GM23338 (cell line): Measurements from ENCODE around the gene ERMP1. TPM values are rescaled to one million over a fixed set of nuclear protein-coding genes. Genes with fewer than 3 reads are reported as not detected.

Experiments used
- ATAC-seq: fragments of 200-7000 bp; cut with Tn5 transposase; 3 replicates; pipeline ENCODE4 v1.9.1; 2020
- DNase-seq: peaks from one replicate; pipeline ENCODE4 v3.0.0-alpha.2; 2015; ENCODE audit warnings: low spot score
- H2AFZ ChIP-seq: fragments of 200-600 bp; sonication (generic); 2 replicates; pipeline ENCODE4 v1.8.0; 2016; ENCODE audit warnings: antibody characterized with exemption, mild to moderate bottlenecking, moderate library complexity
- H3F3A ChIP-seq: fragments of 200-600 bp; sonication (generic); replicated peaks from 2 replicates; pipeline ENCODE4 v1.8.0; 2017; ENCODE audit warnings: antibody characterized with exemption, mixed run types, low read depth
- H3K27ac ChIP-seq: fragments of 200-600 bp; sonication (generic); 2 replicates; pipeline ENCODE4 v1.6.1; 2016; ENCODE audit warnings: low read depth
- H3K27me3 ChIP-seq: fragments of 200-600 bp; sonication (generic); 2 replicates; pipeline ENCODE4 v1.8.0; 2016; ENCODE audit warnings: mild to moderate bottlenecking, mixed run types, moderate library complexity; ENCODE audit not compliant: insufficient read depth
- H3K36me3 ChIP-seq: fragments of 200-600 bp; sonication (generic); 2 replicates; pipeline ENCODE4 v1.8.0; 2016; ENCODE audit warnings: mild to moderate bottlenecking; ENCODE audit not compliant: insufficient read depth
- H3K4me1 ChIP-seq: fragments of 200-600 bp; sonication (generic); 2 replicates; pipeline ENCODE4 v1.8.0; 2016; ENCODE audit warnings: mild to moderate bottlenecking, moderate library complexity; ENCODE audit not compliant: insufficient read depth
- H3K4me2 ChIP-seq: fragments of 200-600 bp; sonication (generic); 2 replicates; pipeline ENCODE4 v1.7.1; 2017; ENCODE audit warnings: mixed run types
- H3K4me3 ChIP-seq: fragments of 200-600 bp; sonication (generic); 2 replicates; pipeline ENCODE4 v1.6.1; 2016; ENCODE audit warnings: mixed run types
- H3K79me2 ChIP-seq: fragments of 200-600 bp; sonication (generic); replicated peaks from 2 replicates; pipeline ENCODE4 v1.8.0; 2017; ENCODE audit warnings: mild to moderate bottlenecking; ENCODE audit not compliant: insufficient read depth
- H3K9me2 ChIP-seq: fragments of 200-600 bp; sonication (generic); 2 replicates; pipeline ENCODE4 v1.8.0; 2017; ENCODE audit not compliant: insufficient read depth
- H4K20me1 ChIP-seq: fragments of 200-600 bp; sonication (generic); replicated peaks from 2 replicates; pipeline ENCODE4 v1.8.0; 2017; ENCODE audit warnings: mild to moderate bottlenecking; ENCODE audit not compliant: insufficient read depth
- H3K27ac Mint-ChIP-seq: 2 replicates; pipeline ENCODE4 v1.8.0; 2020; ENCODE audit warnings: inconsistent platforms, mild to moderate bottlenecking, moderate library complexity, mixed read lengths
- H3K27me3 Mint-ChIP-seq: 3 replicates; pipeline ENCODE4 v1.8.0; 2022; ENCODE audit warnings: low read depth, mild to moderate bottlenecking, moderate library complexity, mixed read lengths, inconsistent platforms; ENCODE audit not compliant: insufficient read depth, poor library complexity
- H3K36me3 Mint-ChIP-seq: 3 replicates; pipeline ENCODE4 v1.8.0; 2021; ENCODE audit warnings: low read depth, mild to moderate bottlenecking, inconsistent platforms, moderate library complexity, mixed read lengths
- H3K4me1 Mint-ChIP-seq: 3 replicates; pipeline ENCODE4 v1.8.0; 2020; ENCODE audit warnings: mild to moderate bottlenecking, inconsistent platforms, mixed read lengths
- H3K4me3 Mint-ChIP-seq: 3 replicates; pipeline ENCODE4 v1.8.0; 2021; ENCODE audit warnings: moderate library complexity, mild to moderate bottlenecking, inconsistent platforms, mixed read lengths
- H3K9me3 Mint-ChIP-seq: 3 replicates; pipeline ENCODE4 v1.8.0; 2020; ENCODE audit warnings: moderate library complexity, mild to moderate bottlenecking, inconsistent platforms, mixed read lengths
- CREB1 ChIP-seq: fragments of 250-450 bp; sonication (Bioruptor Pico); IDR thresholded peaks from 2 replicates; pipeline ENCODE4 v1.5.0; 2020; ENCODE audit warnings: low read depth, mild to moderate bottlenecking, moderate library complexity
- ETS1 ChIP-seq: IDR thresholded peaks from 2 replicates; pipeline ENCODE4 v1.6.1; 2016; ENCODE audit warnings: antibody characterized with exemption
- EZH2 ChIP-seq: fragments of 200-600 bp; sonication (generic); IDR thresholded peaks from one replicate; pipeline ENCODE4 v1.8.0; 2017; ENCODE audit warnings: antibody characterized with exemption, mild to moderate bottlenecking, low read depth; ENCODE audit not compliant: unreplicated experiment
- EZH2phosphoT487 ChIP-seq: fragments of 200-600 bp; sonication (generic); IDR thresholded peaks from one replicate; pipeline ENCODE4 v1.8.1; 2018; ENCODE audit warnings: antibody characterized with exemption; ENCODE audit not compliant: unreplicated experiment
- JUNB ChIP-seq: IDR thresholded peaks from one replicate; pipeline ENCODE4 v1.6.1; 2016; ENCODE audit warnings: antibody characterized with exemption; ENCODE audit not compliant: unreplicated experiment
- NANOG ChIP-seq: IDR thresholded peaks from 2 replicates; pipeline ENCODE4 v1.6.1; 2016; ENCODE audit warnings: antibody characterized with exemption, borderline replicate concordance
- POLR2AphosphoS5 ChIP-seq: IDR thresholded peaks from 2 replicates; pipeline ENCODE4 v1.6.1; 2016; ENCODE audit warnings: antibody characterized with exemption, low read depth
- STAT1 ChIP-seq: IDR thresholded peaks from one replicate; pipeline ENCODE4 v1.6.1; 2016; ENCODE audit warnings: antibody characterized with exemption; ENCODE audit not compliant: unreplicated experiment
- ZNF114 ChIP-seq: fragments of 250-450 bp; sonication (Bioruptor Pico); IDR thresholded peaks from 2 replicates; pipeline ENCODE4 v1.5.0; 2020; ENCODE audit warnings: mild to moderate bottlenecking, moderate library complexity
- ZNF331 ChIP-seq: fragments of 250-450 bp; sonication (Bioruptor Pico); IDR thresholded peaks from 2 replicates; pipeline ENCODE4 v1.5.0; 2020; ENCODE audit warnings: low read depth, mild to moderate bottlenecking, moderate library complexity
- ZNF462 ChIP-seq: fragments of 250-450 bp; sonication (Bioruptor Pico); IDR thresholded peaks from 2 replicates; pipeline ENCODE4 v1.5.0; 2020; ENCODE audit warnings: mild to moderate bottlenecking, moderate library complexity
- polyA plus RNA-seq: library from polyadenylated mRNA; unstranded; fragments of >200 nt; fragmentation: Nextera tagmentation; extraction: Ambion mirVana; gene quantifications from 2 replicates; pipeline ENCODE4 v1.2.1, GENCODE V29; 2016
- total RNA-seq: library from RNA; depleted of rRNA; stranded (reverse); fragments of >200 nt; shearing (Covaris generic); gene quantifications from 2 replicates; pipeline ENCODE4 v1.2.3, GENCODE V29; 2014
- TF ChIP-seq, protein P1 (sequence below): IDR thresholded peaks from one replicate; pipeline ENCODE4 v1.6.1; 2018; ENCODE audit warnings: antibody characterized with exemption; ENCODE audit not compliant: unreplicated experiment
- TF ChIP-seq, protein P2 (sequence below), 2 experiments: fragments of 200-600 bp in 1 of 2; sonication (generic) in 1 of 2; conservative IDR thresholded peaks; 2 replicates each; pipeline versions ENCODE4 v1.5.1 to v1.6.1; 2016 to 2017; ENCODE audit warnings: antibody characterized with exemption in 2 of 2, low read depth in 2 of 2, mild to moderate bottlenecking in 2 of 2, moderate library complexity in 1 of 2

ERMP1 gene
- total and polyA plus RNA-seq, 2 experiments from 2014 or later, result 5.3 to 23.4 TPM

DNA sequence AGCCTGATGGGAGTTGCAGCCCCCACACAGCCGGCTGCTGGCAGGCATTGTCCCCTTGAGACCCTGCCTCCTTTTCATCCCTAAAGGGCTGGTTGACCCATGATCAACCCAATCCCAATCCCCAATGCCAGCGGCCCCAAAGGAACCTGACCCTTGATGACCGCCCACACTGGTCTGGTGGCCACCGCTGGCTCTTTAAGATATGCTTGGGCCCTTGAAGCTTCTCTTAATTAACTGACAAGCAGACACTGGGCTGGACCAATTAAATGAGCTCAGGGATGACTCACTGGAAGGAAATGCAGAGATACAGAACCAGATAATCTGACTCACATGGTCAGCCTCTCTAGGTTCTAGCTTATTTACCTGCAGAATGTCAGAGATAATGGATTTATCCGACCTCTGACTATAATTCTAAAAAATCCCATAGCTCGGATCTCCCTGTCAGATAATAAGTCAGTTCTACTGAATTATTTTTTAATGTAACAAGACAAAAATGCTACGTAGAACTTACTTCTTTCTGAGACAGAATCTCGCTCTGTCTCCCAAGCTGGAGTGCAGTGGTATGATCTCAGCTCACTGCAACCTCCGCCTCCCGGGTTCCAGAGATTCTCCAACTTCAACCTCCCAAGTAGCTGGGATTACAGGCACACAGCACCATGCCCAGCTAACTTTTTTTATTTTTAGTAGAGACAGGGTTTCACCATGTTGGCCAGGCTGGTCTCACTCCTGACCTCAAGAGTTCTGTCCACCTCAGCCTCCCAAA, 46.7 kb upstream of the ERMP1 start:
- no peaks in the 10 kb centered on the region for H4K20me1 ChIP-seq
- H3K27ac ChIP-seq, result no peak overlapping the region
- Mint-ChIP-seq H3K9me3 (no peaks in the 10 kb centered on the region), H3K4me3 (no peak overlapping the region), H3K27ac (no peak overlapping the region), H3K36me3 (no peaks in the 10 kb centered on the region), H3K4me1 (no peaks in the 10 kb centered on the region; the same call in 2 of the 3 replicates), H3K27me3 (peaks cover 2% of the 10 kb centered on the region)
- H3K27me3 ChIP-seq, result no peaks in the 10 kb centered on the region
- no peaks in the 10 kb centered on the region for H3K79me2 ChIP-seq
- no peaks in the 10 kb centered on the region for H3K4me1 ChIP-seq
- H2AFZ ChIP-seq, result no peak overlapping the region
- no peaks in the 10 kb centered on the region for H3K36me3 ChIP-seq
- no peak overlapping the region for H3K4me2 ChIP-seq
- no peaks in the 10 kb centered on the region for H3K9me2 ChIP-seq
- DNase-seq (peak; percentile 17), ATAC-seq (no peak)
- H3F3A ChIP-seq, result no peaks in the 10 kb centered on the region
- H3K4me3 ChIP-seq, result no peak overlapping the region
- TF ChIP-seq JUNB, result no peak
- TF ChIP-seq, protein P1, sequence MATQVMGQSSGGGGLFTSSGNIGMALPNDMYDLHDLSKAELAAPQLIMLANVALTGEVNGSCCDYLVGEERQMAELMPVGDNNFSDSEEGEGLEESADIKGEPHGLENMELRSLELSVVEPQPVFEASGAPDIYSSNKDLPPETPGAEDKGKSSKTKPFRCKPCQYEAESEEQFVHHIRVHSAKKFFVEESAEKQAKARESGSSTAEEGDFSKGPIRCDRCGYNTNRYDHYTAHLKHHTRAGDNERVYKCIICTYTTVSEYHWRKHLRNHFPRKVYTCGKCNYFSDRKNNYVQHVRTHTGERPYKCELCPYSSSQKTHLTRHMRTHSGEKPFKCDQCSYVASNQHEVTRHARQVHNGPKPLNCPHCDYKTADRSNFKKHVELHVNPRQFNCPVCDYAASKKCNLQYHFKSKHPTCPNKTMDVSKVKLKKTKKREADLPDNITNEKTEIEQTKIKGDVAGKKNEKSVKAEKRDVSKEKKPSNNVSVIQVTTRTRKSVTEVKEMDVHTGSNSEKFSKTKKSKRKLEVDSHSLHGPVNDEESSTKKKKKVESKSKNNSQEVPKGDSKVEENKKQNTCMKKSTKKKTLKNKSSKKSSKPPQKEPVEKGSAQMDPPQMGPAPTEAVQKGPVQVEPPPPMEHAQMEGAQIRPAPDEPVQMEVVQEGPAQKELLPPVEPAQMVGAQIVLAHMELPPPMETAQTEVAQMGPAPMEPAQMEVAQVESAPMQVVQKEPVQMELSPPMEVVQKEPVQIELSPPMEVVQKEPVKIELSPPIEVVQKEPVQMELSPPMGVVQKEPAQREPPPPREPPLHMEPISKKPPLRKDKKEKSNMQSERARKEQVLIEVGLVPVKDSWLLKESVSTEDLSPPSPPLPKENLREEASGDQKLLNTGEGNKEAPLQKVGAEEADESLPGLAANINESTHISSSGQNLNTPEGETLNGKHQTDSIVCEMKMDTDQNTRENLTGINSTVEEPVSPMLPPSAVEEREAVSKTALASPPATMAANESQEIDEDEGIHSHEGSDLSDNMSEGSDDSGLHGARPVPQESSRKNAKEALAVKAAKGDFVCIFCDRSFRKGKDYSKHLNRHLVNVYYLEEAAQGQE, result no peak
- no peak for TF ChIP-seq ZNF114 (CRISPR knock-in tag)
- TF ChIP-seq NANOG, result no peak
- TF ChIP-seq ZNF462 (CRISPR knock-in tag), result no peak
- TF ChIP-seq ETS1, result no peak
- TF ChIP-seq POLR2AphosphoS5, result no peak
- no peak for TF ChIP-seq EZH2phosphoT487
- no peak for TF ChIP-seq STAT1
- no peak for TF ChIP-seq EZH2
- no peak for TF ChIP-seq CREB1 (CRISPR knock-in tag)
- no peak for TF ChIP-seq ZNF331
- TF ChIP-seq, protein P2, sequence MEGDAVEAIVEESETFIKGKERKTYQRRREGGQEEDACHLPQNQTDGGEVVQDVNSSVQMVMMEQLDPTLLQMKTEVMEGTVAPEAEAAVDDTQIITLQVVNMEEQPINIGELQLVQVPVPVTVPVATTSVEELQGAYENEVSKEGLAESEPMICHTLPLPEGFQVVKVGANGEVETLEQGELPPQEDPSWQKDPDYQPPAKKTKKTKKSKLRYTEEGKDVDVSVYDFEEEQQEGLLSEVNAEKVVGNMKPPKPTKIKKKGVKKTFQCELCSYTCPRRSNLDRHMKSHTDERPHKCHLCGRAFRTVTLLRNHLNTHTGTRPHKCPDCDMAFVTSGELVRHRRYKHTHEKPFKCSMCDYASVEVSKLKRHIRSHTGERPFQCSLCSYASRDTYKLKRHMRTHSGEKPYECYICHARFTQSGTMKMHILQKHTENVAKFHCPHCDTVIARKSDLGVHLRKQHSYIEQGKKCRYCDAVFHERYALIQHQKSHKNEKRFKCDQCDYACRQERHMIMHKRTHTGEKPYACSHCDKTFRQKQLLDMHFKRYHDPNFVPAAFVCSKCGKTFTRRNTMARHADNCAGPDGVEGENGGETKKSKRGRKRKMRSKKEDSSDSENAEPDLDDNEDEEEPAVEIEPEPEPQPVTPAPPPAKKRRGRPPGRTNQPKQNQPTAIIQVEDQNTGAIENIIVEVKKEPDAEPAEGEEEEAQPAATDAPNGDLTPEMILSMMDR (conservative IDR thresholded peaks at IDR 0.05; ENCODE audit: low read depth in 2 of 2), result no peak
